WTC11 (cell line): ENCODE data around the gene STK32A. TPM values are rescaled to one million over a fixed set of nuclear protein-coding genes. Genes with fewer than 3 reads are reported as not detected.
A peak's percentile ranks its signal among the peaks of the same experiment; 100 is the strongest.

Experiments used
- ATAC-seq: fragments of 200-7000 bp; cut with Tn5 transposase; 2 replicates; pipeline ENCODE4 v1.10.0; 2021; ENCODE audit warnings: mild to moderate bottlenecking, moderate library complexity
- CTCF ChIA-PET: fragments of 300-600 bp; sonication (Branson Sonifier 250); formaldehyde crosslinking; loops from one replicate; lab custom pipeline; 2021; ENCODE audit warnings: antibody characterized with exemption; lab: Charles Lee
- POLR2A ChIA-PET: fragments of 350-600 bp; sonication (Branson Sonifier 250); formaldehyde crosslinking; loops from one replicate; lab custom pipeline; 2021; ENCODE audit warnings: antibody characterized with exemption; lab: Charles Lee
- DNase-seq: peaks from one replicate; pipeline ENCODE4 v3.0.0; 2021; ENCODE audit warnings: low spot score
- H3K27ac Mint-ChIP-seq: 2 replicates; pipeline ENCODE4 v1.8.0; 2021; ENCODE audit warnings: mixed read lengths
- H3K27me3 Mint-ChIP-seq: 2 replicates; pipeline ENCODE4 v1.8.0; 2021; ENCODE audit warnings: low read depth, mild to moderate bottlenecking, moderate library complexity, mixed read lengths
- H3K36me3 Mint-ChIP-seq: 2 replicates; pipeline ENCODE4 v1.8.0; 2021; ENCODE audit warnings: mixed read lengths
- H3K4me1 Mint-ChIP-seq: 2 replicates; pipeline ENCODE4 v1.8.0; 2022; ENCODE audit warnings: mixed read lengths
- H3K4me3 Mint-ChIP-seq: 2 replicates; pipeline ENCODE4 v1.8.0; 2021; ENCODE audit warnings: mild to moderate bottlenecking, moderate library complexity, mixed read lengths
- H3K9me3 Mint-ChIP-seq: 2 replicates; pipeline ENCODE4 v1.8.0; 2021; ENCODE audit warnings: mixed read lengths
- CTCF ChIP-seq: fragments of 200-600 bp; IDR thresholded peaks from 2 replicates; pipeline ENCODE4 v1.8.0; 2022; ENCODE audit warnings: antibody characterized with exemption
- FOXP4 ChIP-seq: sonication (generic); formaldehyde crosslinking; IDR thresholded peaks from 2 replicates; pipeline ENCODE4 v1.8.0; 2022; ENCODE audit warnings: mild to moderate bottlenecking, missing genetic modification reagents
- NFYB ChIP-seq: sonication (generic); formaldehyde crosslinking; conservative IDR thresholded peaks from 2 replicates; pipeline ENCODE4 v1.8.0; 2022; ENCODE audit warnings: low read depth, missing genetic modification reagents
- NR1H2 ChIP-seq: sonication (generic); formaldehyde crosslinking; IDR thresholded peaks from 2 replicates; pipeline ENCODE4 v1.9.0; 2021; ENCODE audit warnings: mild to moderate bottlenecking, moderate library complexity, missing genetic modification reagents
- RORB ChIP-seq: fragments of 250-450 bp; sonication (Bioruptor Pico); IDR thresholded peaks from 2 replicates; pipeline ENCODE4 v1.9.0; 2021; ENCODE audit warnings: mild to moderate bottlenecking
- STAT6 ChIP-seq: sonication (generic); formaldehyde crosslinking; conservative IDR thresholded peaks from 2 replicates; pipeline ENCODE4 v1.8.1; 2023; ENCODE audit warnings: mild to moderate bottlenecking, low read depth, missing genetic modification reagents, moderate library complexity
- TCF7 ChIP-seq: sonication (generic); formaldehyde crosslinking; IDR thresholded peaks from 2 replicates; pipeline ENCODE4 v1.8.0; 2022; ENCODE audit warnings: mild to moderate bottlenecking, low read depth, missing genetic modification reagents, moderate library complexity
- ZNF121 ChIP-seq: sonication (generic); formaldehyde crosslinking; IDR thresholded peaks from 2 replicates; pipeline ENCODE4 v1.8.0; 2023; ENCODE audit warnings: missing genetic modification reagents
- ZNF512 ChIP-seq: sonication (generic); formaldehyde crosslinking; IDR thresholded peaks from 2 replicates; pipeline ENCODE4 v1.8.1; 2022; ENCODE audit warnings: missing genetic modification reagents, borderline replicate concordance
- total RNA-seq: library from RNA; stranded (reverse); gene quantifications from 3 replicates; pipeline ENCODE4 v1.2.3, GENCODE V29; 2021
- TF ChIP-seq, protein P1 (sequence below): sonication (generic); formaldehyde crosslinking; IDR thresholded peaks from 2 replicates; pipeline ENCODE4 v1.8.1; 2023; ENCODE audit warnings: mild to moderate bottlenecking, missing genetic modification reagents, borderline replicate concordance

Gene STK32A
- total RNA-seq, 1 experiment from 2014 or later, result 1.7 TPM

DNA sequence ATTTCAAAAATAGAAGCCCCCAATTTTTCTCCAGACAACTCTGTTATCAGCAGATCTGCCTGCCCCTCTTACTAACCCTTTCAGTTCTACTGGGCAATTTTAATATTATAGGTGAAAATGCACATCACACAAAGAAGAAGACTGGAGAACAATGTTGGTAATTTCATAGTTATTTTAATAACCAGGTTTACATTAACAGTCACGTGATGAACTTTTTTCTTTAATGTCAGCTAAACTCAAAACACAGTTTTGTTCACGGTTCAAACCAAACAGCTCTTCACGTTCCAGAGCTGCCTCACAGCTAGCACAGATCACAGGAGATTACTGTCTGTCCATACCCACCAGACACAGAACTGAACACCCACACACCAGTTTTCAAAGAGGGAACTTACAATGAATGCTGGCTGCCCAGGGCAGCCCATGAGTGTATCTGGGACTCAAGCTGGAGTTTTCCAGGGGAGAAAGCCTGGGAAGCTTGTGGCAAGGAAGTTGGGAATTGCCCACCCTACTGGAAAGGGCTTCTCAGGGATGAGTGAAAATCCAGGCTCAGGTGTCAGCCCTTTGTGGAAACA, 155.9 kb downstream of the STK32A start:
- H3K4me1 Mint-ChIP-seq, result peaks cover 38% of the 10 kb centered on the region
- H3K9me3 Mint-ChIP-seq, result no peaks in the 10 kb centered on the region
- DNase-seq (no peak), ATAC-seq (no peak)
- TF ChIP-seq STAT6 (no peak), ZNF512 (CRISPR knock-in tag) (no peak), FOXP4 (CRISPR knock-in tag) (no peak), RORB (no peak), ZNF121 (CRISPR knock-in tag) (no peak), NR1H2 (no peak)
- TF ChIP-seq, protein P1, sequence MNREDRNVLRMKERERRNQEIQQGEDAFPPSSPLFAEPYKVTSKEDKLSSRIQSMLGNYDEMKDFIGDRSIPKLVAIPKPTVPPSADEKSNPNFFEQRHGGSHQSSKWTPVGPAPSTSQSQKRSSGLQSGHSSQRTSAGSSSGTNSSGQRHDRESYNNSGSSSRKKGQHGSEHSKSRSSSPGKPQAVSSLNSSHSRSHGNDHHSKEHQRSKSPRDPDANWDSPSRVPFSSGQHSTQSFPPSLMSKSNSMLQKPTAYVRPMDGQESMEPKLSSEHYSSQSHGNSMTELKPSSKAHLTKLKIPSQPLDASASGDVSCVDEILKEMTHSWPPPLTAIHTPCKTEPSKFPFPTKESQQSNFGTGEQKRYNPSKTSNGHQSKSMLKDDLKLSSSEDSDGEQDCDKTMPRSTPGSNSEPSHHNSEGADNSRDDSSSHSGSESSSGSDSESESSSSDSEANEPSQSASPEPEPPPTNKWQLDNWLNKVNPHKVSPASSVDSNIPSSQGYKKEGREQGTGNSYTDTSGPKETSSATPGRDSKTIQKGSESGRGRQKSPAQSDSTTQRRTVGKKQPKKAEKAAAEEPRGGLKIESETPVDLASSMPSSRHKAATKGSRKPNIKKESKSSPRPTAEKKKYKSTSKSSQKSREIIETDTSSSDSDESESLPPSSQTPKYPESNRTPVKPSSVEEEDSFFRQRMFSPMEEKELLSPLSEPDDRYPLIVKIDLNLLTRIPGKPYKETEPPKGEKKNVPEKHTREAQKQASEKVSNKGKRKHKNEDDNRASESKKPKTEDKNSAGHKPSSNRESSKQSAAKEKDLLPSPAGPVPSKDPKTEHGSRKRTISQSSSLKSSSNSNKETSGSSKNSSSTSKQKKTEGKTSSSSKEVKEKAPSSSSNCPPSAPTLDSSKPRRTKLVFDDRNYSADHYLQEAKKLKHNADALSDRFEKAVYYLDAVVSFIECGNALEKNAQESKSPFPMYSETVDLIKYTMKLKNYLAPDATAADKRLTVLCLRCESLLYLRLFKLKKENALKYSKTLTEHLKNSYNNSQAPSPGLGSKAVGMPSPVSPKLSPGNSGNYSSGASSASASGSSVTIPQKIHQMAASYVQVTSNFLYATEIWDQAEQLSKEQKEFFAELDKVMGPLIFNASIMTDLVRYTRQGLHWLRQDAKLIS (CRISPR knock-in tag), result no peak
- CTCF ChIA-PET, result interaction anchor here (0.6 to 2.4 kb wide), 3 partner anchors 21 to 202 kb away, joined by 3 to 7 read pairs (median 7); no protein-coding TSS in a partner anchor
- POLR2A ChIA-PET, result interaction anchor here (0.6 kb wide), 2 partner anchors 19 to 141 kb away, joined by 3 read pairs; no protein-coding TSS in a partner anchor
- H3K36me3 Mint-ChIP-seq, result peaks cover 41% of the 10 kb centered on the region
- H3K4me3 Mint-ChIP-seq, result no peak overlapping the region
- H3K27me3 Mint-ChIP-seq, result no peaks in the 10 kb centered on the region
- peak overlapping the region; percentile 37 for H3K27ac Mint-ChIP-seq

- Mint-ChIP-seq H3K4me1 (peaks cover 38% of the 10 kb centered on the region), H3K27ac (0 out of 2 replicates have a peak overlapping the region, but pooled peaks have one; percentile 30), H3K36me3 (peaks cover 50% of the 10 kb centered on the region), H3K27me3 (no peaks in the 10 kb centered on the region), H3K9me3 (no peaks in the 10 kb centered on the region), H3K4me3 (no peak overlapping the region)
- CTCF ChIA-PET, result interaction anchor here (1.5 to 2.4 kb wide), 4 partner anchors 22 to 203 kb away, joined by 4 to 7 read pairs (median 6); no protein-coding TSS in a partner anchor
- POLR2A ChIA-PET, result no interaction called here
- peak; percentile 38 for DNase-seq
- ATAC-seq, result peak; percentile 33
- peak; percentile 43; the same call in 1 of the 2 replicates for TF ChIP-seq CTCF
- TF ChIP-seq NFYB (CRISPR knock-in tag), result no peak
- TF ChIP-seq TCF7 (CRISPR knock-in tag), result no peak
Measured at GRCh38 chr5:147391781-147392180, 157.0 kb downstream of the STK32A start.
